RWPE2 (cell line): ENCODE data around the gene PLD5.
A peak's percentile ranks its signal among the peaks of the same experiment; 100 is the strongest.

Experiments used
- ATAC-seq: fragments of 200-7000 bp; cut with Tn5 transposase; 3 replicates; pipeline ENCODE4 v1.9.1; 2021; ENCODE audit warnings: low read depth
- DNase-seq: peaks from one replicate; pipeline ENCODE4 v3.0.0-alpha.2; 2020; ENCODE audit warnings: low spot score
- H3K27ac ChIP-seq: fragments of 450-650 bp; 2 replicates; pipeline ENCODE4 v1.5.1; 2017; ENCODE audit warnings: mild to moderate bottlenecking; ENCODE audit not compliant: poor library complexity, severe bottlenecking
- H3K27me3 ChIP-seq: fragments of 250-450 bp; sonication (Bioruptor Pico); 2 replicates; pipeline ENCODE4 v1.5.1; 2021; ENCODE audit warnings: mild to moderate bottlenecking, moderate library complexity; ENCODE audit not compliant: insufficient read depth, poor library complexity, severe bottlenecking
- H3K36me3 ChIP-seq: fragments of 250-450 bp; sonication (Bioruptor Pico); 2 replicates; pipeline ENCODE4 v1.5.1; 2020; ENCODE audit warnings: low read depth, mild to moderate bottlenecking, moderate library complexity
- H3K4me1 ChIP-seq: fragments of 250-450 bp; sonication (Bioruptor Pico); 2 replicates; pipeline ENCODE4 v1.5.1; 2021; ENCODE audit warnings: mild to moderate bottlenecking, moderate library complexity; ENCODE audit not compliant: insufficient read depth, poor library complexity, severe bottlenecking
- H3K4me3 ChIP-seq: fragments of 250-450 bp; sonication (Bioruptor Pico); 2 replicates; pipeline ENCODE4 v1.5.1; 2021; ENCODE audit warnings: mild to moderate bottlenecking, moderate library complexity; ENCODE audit not compliant: severe bottlenecking
- H3K9me3 ChIP-seq: fragments of 250-450 bp; sonication (Bioruptor Pico); 2 replicates; pipeline ENCODE4 v1.5.1; 2021; ENCODE audit warnings: mild to moderate bottlenecking, moderate library complexity; ENCODE audit not compliant: severe bottlenecking
- CTCF ChIP-seq: fragments of 450-650 bp; IDR thresholded peaks from one replicate; pipeline ENCODE4 v1.5.1; 2017; ENCODE audit warnings: mild to moderate bottlenecking, moderate library complexity; ENCODE audit not compliant: poor library complexity, severe bottlenecking

Gene PLD5

GRCh38 chr1:242430956-242431355, 93.5 kb downstream of the PLD5 start:
- Histone ChIP-seq H3K27ac (no peak overlapping the region), H3K9me3 (no peaks in the 10 kb centered on the region), H3K27me3 (no peaks in the 10 kb centered on the region), H3K36me3 (no peaks in the 10 kb centered on the region), H3K4me3 (no peak overlapping the region), H3K4me1 (no peaks in the 10 kb centered on the region)
- ATAC-seq (no peak), DNase-seq (no peak)
- no peak for TF ChIP-seq CTCF

GRCh38 chr1:242428399-242429190, 95.9 kb downstream of the PLD5 start:
- Histone ChIP-seq H3K36me3 (no peaks in the 10 kb centered on the region), H3K4me1 (no peaks in the 10 kb centered on the region), H3K4me3 (no peak overlapping the region), H3K9me3 (no peaks in the 10 kb centered on the region), H3K27ac (no peak overlapping the region), H3K27me3 (no peaks in the 10 kb centered on the region)
- ATAC-seq (no peak), DNase-seq (no peak)
- no peak for TF ChIP-seq CTCF

- Histone ChIP-seq H3K27ac (no peak overlapping the region), H3K4me1 (no peaks in the 10 kb centered on the region), H3K4me3 (no peak overlapping the region), H3K36me3 (no peaks in the 10 kb centered on the region), H3K27me3 (no peaks in the 10 kb centered on the region), H3K9me3 (no peaks in the 10 kb centered on the region)
- DNase-seq: no peak
- ATAC-seq: no peak
- no peak for TF ChIP-seq CTCF
Observed at GRCh38 chr1:242427519-242427918, 97.0 kb downstream of the PLD5 start.

- peak; percentile 95 for ATAC-seq
- no peak for TF ChIP-seq CTCF
- Histone ChIP-seq H3K27ac (no peak overlapping the region), H3K36me3 (no peaks in the 10 kb centered on the region), H3K9me3 (no peaks in the 10 kb centered on the region), H3K4me3 (no peak overlapping the region), H3K27me3 (no peaks in the 10 kb centered on the region), H3K4me1 (no peaks in the 10 kb centered on the region)
- DNase-seq: no peak
Observed at GRCh38 chr1:242426271-242426905, 98.1 kb downstream of the PLD5 start.

- Histone ChIP-seq H3K27ac (no peak overlapping the region), H3K4me3 (no peak overlapping the region), H3K27me3 (no peaks in the 10 kb centered on the region), H3K36me3 (no peaks in the 10 kb centered on the region), H3K4me1 (no peaks in the 10 kb centered on the region), H3K9me3 (no peaks in the 10 kb centered on the region)
- ATAC-seq (no peak), DNase-seq (no peak)
- TF ChIP-seq CTCF: peak; percentile 35
Observed at GRCh38 chr1:242425232-242425631, 99.3 kb downstream of the PLD5 start.
